Retina (tissue), 1 donor: ENCODE data around the gene CTSW.
A peak's percentile ranks its signal among the peaks of the same experiment; 100 is the strongest.
"Not testable (repeated sequence)": the region's sequence is repeated elsewhere in the genome, so short reads cannot be mapped to it uniquely, and the experiment has no call there.

Experiments used
- DNase-seq: peaks from one replicate; pipeline ENCODE4 v3.0.0-alpha.2; 2016

The CTSW gene

DNA sequence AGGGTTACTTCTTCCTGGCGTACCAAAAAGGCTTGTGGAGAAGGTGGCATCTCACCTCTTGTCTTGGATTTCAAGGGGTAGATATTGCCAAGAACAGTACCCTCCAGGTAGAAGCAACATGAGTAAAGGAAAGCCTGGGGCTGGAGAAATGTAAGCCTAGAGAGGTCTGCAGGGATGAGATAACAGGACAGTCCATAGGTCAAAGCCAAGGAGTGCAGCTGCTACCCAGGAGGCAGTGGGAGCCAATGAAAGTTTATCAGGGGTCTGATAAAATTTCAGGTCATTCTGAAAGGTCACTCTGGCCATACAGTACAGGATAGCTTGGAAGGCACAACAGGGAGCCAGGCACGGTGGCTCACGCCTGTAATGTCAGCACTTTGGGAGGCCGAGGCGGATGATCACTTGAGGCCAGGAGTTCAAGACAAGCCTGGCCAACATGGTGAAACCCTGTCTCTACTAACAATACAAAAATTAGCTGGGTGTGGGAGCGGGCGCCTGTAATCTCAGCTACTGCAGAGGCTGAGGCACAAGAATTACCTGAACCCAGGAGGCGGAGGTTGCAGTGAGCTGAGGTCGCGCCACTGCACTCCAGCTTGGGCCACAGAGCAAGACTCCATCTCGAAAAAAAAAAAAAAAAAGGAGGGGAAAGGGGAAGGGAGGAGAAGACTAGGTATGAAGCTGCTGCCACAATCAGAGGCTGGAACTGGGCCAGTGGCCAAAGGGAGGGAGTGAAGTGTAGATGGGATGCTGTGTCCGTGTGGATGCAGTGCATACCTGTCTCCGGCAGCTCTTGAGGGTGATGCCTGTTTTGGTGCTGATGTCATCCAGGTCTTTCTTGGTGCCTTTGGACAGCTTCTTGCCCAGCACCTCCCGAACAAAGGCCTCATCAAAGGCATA, 7.4 kb downstream of the CTSW start:
- DNase-seq: no peak

GRCh38 chr11:65887723-65888162, 8.1 kb downstream of the CTSW start:
- DNase-seq: no peak

- peak; percentile 98 for DNase-seq
Observed at GRCh38 chr11:65888163-65888814, 8.7 kb downstream of the CTSW start, which contains the start of gene FIBP. Gene FIBP, minus strand, starts transcription at chr11:65888471. Its CDS starts 53 bp downstream, at chr11:65888418.

DNA sequence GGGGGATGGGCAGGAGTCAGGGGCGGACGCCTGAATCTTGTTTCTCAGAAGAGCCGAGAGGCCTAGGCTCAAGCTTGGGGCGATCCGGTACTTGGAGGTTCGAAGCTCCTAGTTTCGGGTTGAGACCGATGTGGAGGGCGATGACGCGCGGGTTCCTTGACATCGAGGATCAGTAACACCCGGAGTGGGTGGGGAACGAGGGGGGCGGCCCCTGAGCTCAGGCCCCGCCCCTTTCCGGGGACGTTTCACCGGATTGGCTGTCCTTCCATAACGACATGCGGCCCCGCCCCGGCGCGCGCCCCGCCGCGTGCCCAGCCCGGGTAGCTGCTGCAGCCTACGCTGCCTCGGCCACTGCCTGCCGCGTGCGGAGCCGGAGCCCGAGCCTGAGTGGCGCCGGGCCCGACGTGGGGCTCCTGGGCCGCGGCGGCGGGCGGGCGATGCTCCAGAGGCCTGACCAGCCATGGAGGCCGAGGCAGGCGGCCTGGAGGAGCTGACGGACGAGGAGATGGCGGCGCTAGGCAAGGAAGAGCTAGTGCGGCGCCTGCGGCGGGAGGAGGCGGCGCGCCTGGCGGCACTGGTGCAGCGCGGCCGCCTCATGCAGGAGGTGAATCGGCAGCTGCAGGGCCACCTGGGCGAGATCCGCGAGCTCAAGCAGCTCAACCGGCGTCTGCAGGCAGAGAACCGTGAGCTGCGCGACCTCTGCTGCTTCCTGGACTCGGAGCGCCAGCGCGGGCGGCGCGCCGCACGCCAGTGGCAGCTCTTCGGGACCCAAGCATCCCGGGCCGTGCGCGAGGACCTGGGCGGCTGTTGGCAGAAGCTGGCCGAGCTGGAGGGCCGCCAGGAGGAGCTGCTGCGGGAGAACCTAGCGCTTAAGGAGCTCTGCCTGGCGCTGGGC, 10.9 kb downstream of the CTSW start, which contains the start of gene CCDC85B:
CCDC85B (plus strand) TSS at position 350 of the 895 bp plus-strand sequence; CDS start at position 461, 111 bp downstream.
- peak; percentile 96 for DNase-seq

GRCh38 chr11:65891219-65892136, 11.8 kb downstream of the CTSW start:
- DNase-seq: peak; percentile 29

DNA sequence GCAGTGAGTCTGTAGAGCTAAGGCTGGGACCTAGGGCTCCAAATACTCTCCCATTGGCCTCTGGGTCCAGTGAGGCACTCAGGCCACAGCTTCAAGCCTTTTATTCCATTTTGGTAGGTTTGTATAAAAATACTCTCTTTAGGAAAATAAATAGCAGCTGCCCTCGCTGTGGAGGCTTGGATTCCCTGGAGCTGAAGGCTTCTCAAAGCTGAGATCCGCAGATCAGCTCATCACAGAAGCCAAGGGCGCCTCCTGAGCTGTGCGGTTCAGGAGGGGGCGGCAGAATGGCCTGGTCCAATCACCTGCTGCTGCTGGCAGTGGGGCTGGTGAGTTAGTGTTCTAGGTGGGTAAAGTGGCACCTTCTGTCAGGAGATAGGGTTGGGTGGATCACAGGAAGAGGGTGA, 12.5 kb downstream of the CTSW start:
- DNase-seq: not testable (repeated sequence)

DNA sequence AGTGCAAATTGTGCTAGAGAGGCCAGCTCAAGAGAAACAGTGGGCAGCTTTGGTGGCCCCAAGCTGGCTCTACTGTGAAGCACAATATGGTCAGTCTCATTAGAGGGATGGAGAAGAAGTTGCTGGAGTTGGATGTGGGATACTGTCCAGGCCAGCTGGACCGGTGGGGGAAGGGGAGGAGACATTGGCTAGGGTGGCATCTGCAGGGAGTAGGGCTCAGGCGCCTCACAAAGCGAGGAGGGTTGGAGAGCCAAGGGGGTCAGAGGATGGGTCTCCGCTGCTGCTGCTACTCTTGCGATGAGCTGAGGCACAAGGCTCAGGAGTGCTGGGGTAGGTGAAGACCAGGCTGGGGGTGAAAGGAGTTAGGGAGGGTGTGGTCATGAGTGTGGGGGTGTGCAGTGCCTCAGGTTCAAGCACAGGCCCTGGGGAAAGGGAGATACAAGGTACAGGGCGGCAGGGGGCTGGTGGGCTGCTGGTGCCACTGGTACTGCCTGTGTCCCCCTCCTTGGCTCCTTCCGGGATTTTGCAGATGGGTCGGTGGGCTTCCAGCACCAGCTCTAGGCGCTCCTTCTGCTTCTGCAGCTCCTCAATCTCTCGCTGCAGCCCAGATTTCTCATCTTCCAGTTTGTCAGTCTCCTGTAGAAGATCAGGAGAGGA, 13.2 kb downstream of the CTSW start:
- no peak for DNase-seq

DNA sequence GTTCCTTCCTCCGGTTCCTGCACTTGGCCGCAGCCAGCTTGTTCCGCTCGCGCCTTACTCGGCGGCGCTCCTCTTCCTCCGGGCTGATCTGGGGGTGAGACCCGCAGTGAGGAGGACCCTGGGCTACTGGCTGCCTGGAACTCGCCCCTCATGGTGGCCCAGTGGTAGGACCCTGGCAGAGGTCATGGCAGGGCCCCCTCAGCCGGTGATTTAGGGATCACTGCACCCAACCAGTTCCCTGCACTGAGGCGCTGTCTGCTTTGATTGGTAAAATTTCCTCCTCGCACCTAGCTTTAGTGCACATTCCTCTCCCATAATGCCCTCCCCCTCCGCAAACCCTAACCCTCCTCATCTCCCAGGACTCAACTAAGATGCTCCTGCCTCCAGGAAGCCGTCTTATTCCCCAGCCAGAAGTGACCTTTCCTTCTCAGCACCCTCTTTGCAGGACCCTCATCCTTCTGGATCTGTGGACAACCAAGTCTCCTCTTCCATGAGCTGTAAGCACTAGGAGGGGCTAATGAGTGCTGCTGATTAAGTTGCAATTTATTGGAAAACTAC, 14.5 kb downstream of the CTSW start:
- no peak for DNase-seq

- no peak for DNase-seq
Observed at GRCh38 chr11:65895482-65895981, 15.9 kb downstream of the CTSW start.

GRCh38 chr11:65896034-65896999, 16.7 kb downstream of the CTSW start:
- DNase-seq: no peak

DNA sequence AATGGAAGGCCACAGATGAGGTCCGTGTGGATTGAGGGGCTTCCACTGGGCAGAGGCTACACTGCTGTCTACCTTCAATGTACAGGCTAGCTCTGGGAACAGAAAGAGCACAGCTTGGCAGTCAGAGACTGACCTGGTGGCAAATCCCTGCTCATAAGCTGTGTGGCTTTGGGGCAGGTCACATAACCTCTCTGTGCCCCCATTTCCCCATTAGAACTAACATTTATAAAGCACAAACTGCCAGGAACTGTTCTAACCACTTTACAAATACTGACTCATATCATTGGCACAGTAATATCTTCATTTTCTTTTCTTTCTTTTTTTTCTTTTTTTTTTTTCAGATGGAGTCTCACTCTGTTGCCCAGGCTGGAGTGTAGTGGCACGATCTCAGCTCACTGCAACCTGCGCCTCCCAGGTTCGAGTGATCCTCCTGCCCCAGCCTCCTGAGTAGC, 17.4 kb downstream of the CTSW start:
- no peak for DNase-seq

GRCh38 chr11:65898656-65899355, 19.2 kb downstream of the CTSW start:
- no peak for DNase-seq

GRCh38 chr11:65899356-65900124, 19.9 kb downstream of the CTSW start:
- DNase-seq: peak; percentile 60

- peak; percentile 64 for DNase-seq
Observed at GRCh38 chr11:65900125-65900898, 20.7 kb downstream of the CTSW start, which contains the start of gene FOSL1. Gene FOSL1, minus strand, starts transcription at chr11:65900388. Its CDS starts 49 bp downstream, at chr11:65900339.

DNA sequence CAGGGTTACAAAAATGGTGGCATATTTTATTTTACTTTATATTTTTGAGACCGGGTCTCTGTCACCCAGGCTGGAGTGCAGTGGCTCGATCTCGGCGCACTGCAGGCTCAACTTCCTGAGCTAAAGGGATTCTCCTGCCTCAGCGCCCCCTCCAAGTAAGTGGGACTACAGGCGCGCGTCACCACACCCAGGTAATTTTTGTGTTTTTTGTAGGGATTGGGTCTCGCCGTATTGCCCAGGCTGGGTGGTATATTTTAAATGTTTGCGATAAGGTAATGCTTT, 21.2 kb downstream of the CTSW start:
- no peak for DNase-seq

GRCh38 chr11:65903068-65903481, 23.4 kb downstream of the CTSW start:
- DNase-seq: no peak

DNA sequence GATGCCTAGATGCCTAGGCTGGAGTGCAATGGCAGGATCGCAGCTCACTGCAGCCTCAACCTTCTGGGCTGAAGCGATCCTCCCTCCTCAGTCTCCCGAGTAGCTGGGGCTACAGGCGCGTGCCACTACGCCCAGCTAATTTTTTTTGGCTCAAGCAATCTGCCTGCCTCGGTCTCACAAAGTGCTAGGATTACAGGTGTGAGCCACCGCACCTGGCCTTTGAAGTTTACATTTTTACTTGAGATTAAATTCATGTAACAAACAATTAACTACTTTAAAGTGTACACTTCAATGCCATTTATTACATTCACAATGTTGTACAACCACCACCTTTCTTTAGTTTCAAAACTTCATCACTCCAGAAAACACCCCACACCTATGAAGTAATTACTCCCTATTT, 24.1 kb downstream of the CTSW start:
- no peak for DNase-seq
